Heart right ventricle (tissue), 16 donors: ENCODE results near the gene PHF19. TPM values are rescaled to one million over a fixed set of nuclear protein-coding genes. Genes with fewer than 3 reads are reported as not detected.

Experiments used
- ATAC-seq, 8 donors: fragments of 200-7000 bp; cut with Tn5 transposase; one replicate each; pipeline ENCODE4 v1.9.1; 2020; ENCODE audit warnings: mild to moderate bottlenecking in 8 of 8, moderate library complexity in 8 of 8, moderate number of reproducible peaks in 1 of 8
- DNase-seq, 2 donors: peaks; one replicate each; pipeline ENCODE4 v3.0.0-alpha.2; 2020
- H3K27ac ChIP-seq, 10 donors: fragments of 200-600 bp; sonication (generic) in 2 of 10; one replicate each; pipeline versions ENCODE4 v1.5.0 to v1.8.0; 2020 to 2022; ENCODE audit warnings: mild to moderate bottlenecking in 3 of 10
- H3K27me3 ChIP-seq, 7 donors: fragments of 200-600 bp; one replicate each; pipeline ENCODE4 v1.8.0; 2021 to 2022; ENCODE audit warnings: mild to moderate bottlenecking in 2 of 7
- H3K36me3 ChIP-seq, 9 donors: fragments of 200-600 bp; sonication (generic) in 1 of 9; one replicate each; pipeline versions ENCODE4 v1.5.0 to v1.8.0; 2020 to 2022; ENCODE audit warnings: mild to moderate bottlenecking in 2 of 9
- H3K4me1 ChIP-seq, 9 donors: fragments of 200-600 bp; sonication (generic) in 1 of 9; one replicate each; pipeline versions ENCODE4 v1.5.0 to v1.8.0; 2020 to 2022; ENCODE audit warnings: mild to moderate bottlenecking in 4 of 9
- H3K4me3 ChIP-seq, 10 donors: fragments of 200-600 bp; sonication (generic) in 2 of 10; one replicate each; pipeline versions ENCODE4 v1.5.0 to v1.8.0; 2020 to 2022; ENCODE audit warnings: mild to moderate bottlenecking in 7 of 10, moderate library complexity in 2 of 10
- H3K9me3 ChIP-seq, 11 donors: fragments of 200-600 bp in 10 of 11; sonication (generic) in 2 of 11; one replicate each; pipeline versions ENCODE4 v1.5.0 to v1.8.0; 2013 to 2022; ENCODE audit warnings: mild to moderate bottlenecking in 2 of 11, control low read depth in 1 of 11, moderate library complexity in 1 of 11
- CTCF ChIP-seq, 9 donors: fragments of 200-600 bp; sonication (generic) in 2 of 9; IDR thresholded peaks; one replicate each; pipeline versions ENCODE4 v1.5.0 to v1.8.0; 2021 to 2022; ENCODE audit warnings: antibody characterized with exemption in 9 of 9, mild to moderate bottlenecking in 5 of 9, moderate library complexity in 1 of 9
- WGBS, 2 donors: extraction: QIAGEN DNeasy Blood & Tissue Kit; methylation state at CpG; one replicate each; pipeline ENCODE4 v1.1.7; 2013; ENCODE audit warnings: inconsistent platforms in 1 of 2; 5-methylcytosine and 5-hydroxymethylcytosine counted together
- intact Hi-C, 10 donors: fragments of 100-400 bp; cut with DNase I; formaldehyde crosslinking; loops; one replicate each; pipeline versions ENCODE4 v1.11.1 to v1.14.2; 2022
- polyA plus RNA-seq, 2 donors: library from polyadenylated mRNA; stranded (reverse); fragments of 200-250 nt; gene quantifications; one replicate each; pipeline ENCODE4 v1.2.3, GENCODE V29; 2013
- total RNA-seq, 10 donors: library from RNA; stranded (reverse); fragmentation: NEBNext Ultra II Directional in 3 of 10; extraction: Animal tissue kit (Norgen Biotek cat#: 25700) in 3 of 10; gene quantifications; one replicate each; pipeline versions ENCODE4 v1.2.1 to v1.2.4, GENCODE V29; 2021 to 2023
- donor health status: Arrhythmogenic right ventricular cardiomyopathy.
- donor health status: ischemic (EF 13 %, LVEDD 7.1; RV severe dilation, severe dysfunction).
- donor health status: healthy with polysubstance abuse.
- donor health status: DM: no; HTN: yes; CAD: no.
- donor health status: DM: no; HTN: no; CAD: no.
- donor health status: ischemic (EF 25% LVEDD 6.9; RV normal size, moderate dysfunction).
- donor health status: ischemic (EF 25% LVEDD 5.7; RV mildly dilated, moderate dysfunction).
- donor health status: healthy.
- donor health status: DM: yes; HTN: yes; CAD: no.
- donor health status: Ischemic cardiomyopathy.
- donor health status: ischemic (EF 35%, LVEDD 5.7; RV mildly dilated, moderate dysfunction).
- donor health status: nonischemic (EF 11% LVEDD 7.7; RV severe dilation, severe dysfunction).
- donor health status: DM: yes; HTN: yes; CAD: no.
- donor health status: PGD.
- donor health status: ischemic (EF 29% LVEDD 5.4; RV normal size, mild dysfunction).
- donor health status: nonischemic (EF 23%, LVEDD 6.1; RV moderate dilation, normal function).

PHF19 gene
- total and polyA plus RNA-seq, 12 donors, result 9.2 to 24.0 (median 12.8) TPM

DNA sequence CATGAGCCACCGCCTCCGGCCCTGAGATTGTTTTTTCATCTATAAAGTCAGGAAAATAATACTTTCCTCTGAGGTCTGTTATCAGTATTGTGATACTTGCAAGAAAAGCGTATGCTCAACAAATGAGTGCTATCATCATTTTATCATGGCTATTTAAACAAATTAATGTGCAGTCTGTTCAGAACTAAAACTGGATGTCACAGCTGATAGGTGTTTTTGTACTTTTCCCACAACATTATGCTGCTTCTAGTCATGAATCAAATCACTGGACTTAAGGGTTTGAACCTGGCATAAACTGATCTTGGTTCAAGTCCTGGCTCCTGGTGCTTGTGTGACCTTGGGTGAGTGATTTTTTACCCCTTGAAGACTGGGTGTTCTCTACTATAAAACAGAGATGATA lies 21.4 kb upstream of the PHF19 start:
- Histone ChIP-seq H3K4me1 (peaks cover 2 to 28% (median 13%) of the 10 kb centered on the region in 9 donors), H3K4me3 (no peak overlapping the region), H3K9me3 (no peaks in the 10 kb centered on the region), H3K36me3 (peaks cover 0 to 5% (median 0%) of the 10 kb centered on the region in 9 donors), H3K27ac (no peak overlapping the region), H3K27me3 (no peaks in the 10 kb centered on the region)
- intact Hi-C loops, result no loop called here
- DNase-seq, result no peak
- 89 to 92% methylated on average over 3 of the region's 3 CpGs for WGBS, 2 donors
- no peak for TF ChIP-seq CTCF (IDR thresholded peaks at IDR 0.05)
- ATAC-seq, result no peak

DNA sequence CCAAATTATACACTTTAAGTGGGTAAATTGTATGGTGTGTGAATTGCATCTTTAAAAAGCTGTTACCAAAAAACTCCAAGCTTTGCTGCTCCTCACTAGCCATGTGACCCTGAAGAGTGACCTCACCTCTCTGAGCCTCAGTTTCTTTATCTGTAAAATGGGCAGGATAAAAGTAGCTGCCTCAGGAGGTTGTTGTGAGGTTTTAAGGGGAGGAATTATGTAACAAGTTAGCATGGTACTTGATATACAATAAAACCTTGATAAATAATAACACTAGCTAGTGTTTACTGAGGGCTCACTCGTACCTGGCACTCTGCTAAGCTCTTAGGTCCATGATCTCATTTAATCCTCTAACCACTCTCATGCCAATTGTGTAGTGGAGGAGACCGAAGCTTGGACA lies 19.0 kb upstream of the PHF19 start:
- H3K36me3 ChIP-seq, result no peaks in the 10 kb centered on the region
- TF ChIP-seq CTCF (IDR thresholded peaks at IDR 0.05), result no peak
- ATAC-seq (no peak), DNase-seq (no peak)
- 93 to 96% methylated on average over 2 of the region's 2 CpGs for WGBS, 2 donors
- H3K27ac ChIP-seq, result no peak overlapping the region
- peaks cover 2 to 38% (median 13%) of the 10 kb centered on the region in 9 donors for H3K4me1 ChIP-seq
- no peaks in the 10 kb centered on the region for H3K9me3 ChIP-seq
- intact Hi-C loops, result loop anchor here in 1 of 10 donors (2.0 kb wide), 1 partner anchor 41 kb away; no protein-coding TSS in a partner anchor
- no peaks in the 10 kb centered on the region for H3K27me3 ChIP-seq
- no peak overlapping the region for H3K4me3 ChIP-seq

GRCh38 chr9:120894321-120895148 lies 17.5 kb upstream of the PHF19 start:
- Histone ChIP-seq H3K36me3 (no peaks in the 10 kb centered on the region), H3K4me3 (peak overlapping the region in 9 of 10 donors; percentile 20 to 48 (median 34)), H3K27me3 (no peaks in the 10 kb centered on the region), H3K4me1 (peaks cover 2 to 51% (median 13%) of the 10 kb centered on the region in 9 donors), H3K27ac (peak overlapping the region in 9 of 10 donors; percentile 15 to 76 (median 62)), H3K9me3 (no peaks in the 10 kb centered on the region)
- no peak for TF ChIP-seq CTCF (IDR thresholded peaks at IDR 0.05)
- 13 to 18% methylated on average over 63 of the region's 63 CpGs for WGBS, 2 donors
- peak in 1 of 2 donors; percentile 67 for DNase-seq
- intact Hi-C loops, result loop anchor here in 1 of 10 donors (2.0 kb wide), 1 partner anchor 42 kb away; no protein-coding TSS in a partner anchor
- peak; percentile 60 to 87 (median 73) for ATAC-seq

DNA sequence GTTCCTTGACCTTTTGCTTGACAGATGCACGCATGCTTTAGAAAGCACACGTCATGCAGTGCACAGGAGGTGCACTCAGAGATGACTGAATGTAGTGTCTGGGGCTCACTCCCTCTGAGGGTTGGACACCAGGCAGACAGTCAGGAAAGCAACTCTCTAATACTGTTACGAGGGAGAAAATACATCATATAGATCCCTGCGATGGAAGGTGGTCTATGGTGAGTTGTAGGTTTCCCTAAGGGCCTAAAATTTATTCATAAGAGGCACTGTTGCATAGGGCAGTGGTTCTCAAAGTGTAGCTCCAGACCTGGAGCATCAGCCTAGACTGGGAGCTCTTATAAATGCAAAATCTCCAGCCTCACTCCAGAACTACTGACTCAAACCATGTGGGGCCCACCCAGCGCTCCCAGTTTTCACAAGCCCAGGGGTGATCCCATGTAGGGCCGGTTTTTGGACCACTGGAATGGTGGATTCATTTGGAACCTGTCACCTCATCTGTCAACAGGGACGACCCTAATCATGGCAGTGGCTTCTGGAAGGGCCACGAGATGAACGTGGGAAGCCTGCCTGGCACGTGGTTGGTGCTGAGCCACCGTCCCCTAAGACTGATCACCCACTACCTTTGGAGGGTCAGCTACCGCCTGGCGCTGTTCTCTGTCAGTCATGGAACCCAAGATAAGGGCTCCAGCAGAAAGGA lies 16.8 kb upstream of the PHF19 start:
- 91% methylated on average over 13 of the region's 13 CpGs for WGBS, 2 donors
- Histone ChIP-seq H3K27ac (peak overlapping the region in 8 of 10 donors; percentile 57 to 81 (median 68)), H3K27me3 (no peaks in the 10 kb centered on the region), H3K36me3 (no peaks in the 10 kb centered on the region), H3K9me3 (no peaks in the 10 kb centered on the region), H3K4me1 (peaks cover 2 to 51% (median 13%) of the 10 kb centered on the region in 9 donors), H3K4me3 (peak overlapping the region in 1 of 10 donors; percentile 38)
- intact Hi-C loops, result loop anchor here in 1 of 10 donors (2.0 kb wide), 1 partner anchor 43 kb away; no protein-coding TSS in a partner anchor
- ATAC-seq (peak in 1 of 8 donors; percentile 2), DNase-seq (no peak)
- TF ChIP-seq CTCF (IDR thresholded peaks at IDR 0.05), result no peak
